Measurements from ENCODE around the gene SYT3.

GRCh38 chr19:50659318-50660087 is 19.8 kb upstream of the SYT3 start:
- TF ChIP-seq CTCF (IDR thresholded peaks at IDR 0.05) (no peak), POLR2A (IDR thresholded peaks at IDR 0.05) (no peak), POLR2AphosphoS5 (IDR thresholded peaks at IDR 0.05) (no peak)
